NOMO-1 treated with DMSO at 0.1 percent for 48 hours (cell line): ENCODE data around the gene PHOSPHO2.
"Not testable (repeated sequence)": the region's sequence is repeated elsewhere in the genome, so short reads cannot be mapped to it uniquely, and the experiment has no call there.

Source experiments
- DNase-seq: peaks from one replicate; lab custom pipeline; 2025; ENCODE audit not compliant: unreplicated experiment; lab: John Stamatoyannopoulos, UW

Gene PHOSPHO2

DNA sequence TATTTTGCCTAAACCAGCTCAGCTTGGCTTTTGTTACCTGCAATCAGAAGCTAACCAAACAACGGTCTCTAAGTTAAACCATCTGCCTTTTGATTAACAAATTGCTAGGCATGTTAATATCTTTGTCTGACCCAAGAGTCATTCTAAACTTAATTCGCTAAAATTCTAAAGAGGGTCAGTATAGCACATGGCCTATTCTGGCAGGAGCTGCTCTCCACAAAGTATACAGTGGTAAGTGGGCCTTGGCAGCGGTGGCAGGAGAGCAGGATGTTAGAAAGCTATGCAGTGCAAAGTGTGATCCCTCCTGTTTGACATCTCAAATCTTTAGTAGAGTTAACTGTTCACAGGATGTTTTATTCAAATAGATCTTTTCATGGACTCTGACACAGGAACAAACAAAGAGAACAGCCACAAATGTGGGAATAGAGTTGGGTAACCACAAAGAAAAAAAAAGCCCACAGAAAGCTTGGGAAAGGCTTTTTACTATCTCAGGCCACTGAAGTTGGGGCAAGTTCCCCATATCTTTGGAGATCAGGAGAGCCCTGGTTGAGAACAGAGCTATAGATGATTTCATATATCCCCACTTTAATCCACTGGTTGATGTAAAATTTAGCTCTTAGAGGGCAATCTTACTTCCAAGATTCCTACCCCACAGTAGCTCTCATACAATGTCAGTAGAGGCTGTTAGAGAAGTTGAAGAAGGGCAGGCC is 10.7 kb upstream of the PHOSPHO2 start:
- DNase-seq = no peak

DNA sequence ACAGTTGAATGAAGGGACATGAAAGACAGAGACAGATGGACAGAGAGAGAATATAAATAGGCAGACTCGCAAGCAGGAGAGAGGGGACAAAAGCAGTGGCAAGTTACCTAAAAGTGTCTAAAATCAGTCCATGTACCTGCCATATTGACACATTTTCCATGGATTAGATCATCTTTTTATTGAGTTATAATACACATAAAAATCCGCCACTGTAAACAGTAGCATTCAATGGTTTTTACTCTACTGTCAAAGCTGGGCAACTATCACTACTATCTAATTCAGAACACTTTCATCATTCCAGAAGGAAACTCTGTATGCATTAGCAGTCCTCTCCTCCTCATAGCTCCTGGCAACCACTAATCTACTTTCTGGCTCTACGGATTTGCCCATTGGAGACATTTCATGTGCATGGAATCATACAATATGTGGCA is 10.1 kb upstream of the PHOSPHO2 start:
- DNase-seq = no peak

DNA sequence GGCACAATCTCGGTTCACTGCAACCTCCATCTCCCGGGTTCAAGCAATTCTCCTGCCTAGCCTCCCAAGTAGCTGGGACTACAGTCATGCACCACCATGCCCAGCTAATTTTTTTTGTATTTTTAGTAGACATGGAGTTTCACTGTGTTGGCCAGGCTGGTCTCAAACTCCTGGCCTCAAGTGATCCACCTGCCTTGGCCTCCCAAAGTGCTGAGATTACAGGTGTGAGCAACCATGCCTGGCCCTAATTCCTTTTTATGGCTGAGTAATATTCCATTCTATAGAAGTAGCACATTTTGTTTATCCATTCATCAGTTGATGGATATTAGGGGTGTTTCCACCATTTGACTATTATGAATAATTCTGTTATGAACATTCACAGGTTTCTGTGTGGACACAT is 9.6 kb upstream of the PHOSPHO2 start:
- DNase-seq = not testable (repeated sequence)

- DNase-seq = not testable (repeated sequence)
Observed at GRCh38 chr2:169686825-169687224, 7.4 kb upstream of the PHOSPHO2 start.

DNA sequence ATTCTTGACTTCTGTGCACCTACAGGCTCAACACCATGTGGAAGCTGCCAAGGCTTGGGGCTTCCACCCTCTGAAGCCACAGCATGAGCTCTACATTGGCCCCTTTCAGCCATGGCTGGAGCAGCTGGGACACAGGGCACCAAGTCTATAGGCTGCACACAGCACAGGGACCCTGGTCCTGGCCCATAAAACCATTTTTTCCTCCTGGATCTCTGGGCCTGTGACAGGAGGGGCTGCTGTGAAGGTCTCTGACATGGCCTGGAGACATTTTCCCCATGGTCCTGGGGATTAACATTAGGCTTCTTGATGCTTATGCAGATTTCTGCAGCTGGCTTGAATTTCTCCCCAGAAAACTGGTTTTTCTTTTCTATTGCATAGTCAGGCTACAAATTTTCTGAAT is 6.3 kb upstream of the PHOSPHO2 start:
- not testable (repeated sequence) for DNase-seq

DNA sequence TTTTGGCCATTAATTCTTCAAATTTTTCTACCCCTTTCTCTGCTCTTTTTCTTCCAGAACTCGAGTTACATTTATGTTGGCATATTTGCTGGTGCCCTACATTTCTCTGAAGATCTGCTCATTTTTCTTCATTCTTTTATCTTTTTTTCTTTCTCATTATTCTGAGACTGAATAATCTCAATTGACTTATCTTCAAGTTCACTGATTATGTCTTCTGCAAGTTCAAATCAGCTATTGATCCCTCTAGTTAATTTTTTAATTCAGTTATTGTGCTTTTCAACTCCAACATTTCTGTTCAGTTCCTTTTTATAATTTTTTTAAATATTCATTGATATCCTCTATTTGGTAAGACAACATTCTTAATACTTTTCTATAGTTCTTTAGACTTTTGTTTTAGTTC is 3.3 kb upstream of the PHOSPHO2 start:
- no peak for DNase-seq

GRCh38 chr2:169692718-169693117 is 1.6 kb upstream of the PHOSPHO2 start:
- DNase-seq = no peak

DNA sequence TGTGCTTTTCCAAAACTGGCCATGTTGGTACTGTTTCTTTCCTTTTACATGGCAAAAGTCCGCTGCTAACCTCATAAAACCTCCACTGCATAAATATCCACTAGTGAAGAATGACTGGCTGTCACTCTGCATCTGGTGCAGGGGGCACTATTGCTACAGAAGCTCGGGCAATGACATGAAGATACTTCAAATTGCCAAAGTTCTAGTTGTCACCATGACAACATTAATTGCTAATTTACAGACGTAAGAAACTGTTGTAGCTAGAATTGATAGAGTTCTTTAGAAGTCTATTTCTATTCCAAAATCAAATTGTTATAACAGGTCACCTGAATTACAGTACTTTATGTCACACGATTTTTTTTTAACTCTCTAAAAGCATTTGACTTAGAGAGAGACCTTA is 909 bp upstream of the PHOSPHO2 start:
- no peak for DNase-seq

DNA sequence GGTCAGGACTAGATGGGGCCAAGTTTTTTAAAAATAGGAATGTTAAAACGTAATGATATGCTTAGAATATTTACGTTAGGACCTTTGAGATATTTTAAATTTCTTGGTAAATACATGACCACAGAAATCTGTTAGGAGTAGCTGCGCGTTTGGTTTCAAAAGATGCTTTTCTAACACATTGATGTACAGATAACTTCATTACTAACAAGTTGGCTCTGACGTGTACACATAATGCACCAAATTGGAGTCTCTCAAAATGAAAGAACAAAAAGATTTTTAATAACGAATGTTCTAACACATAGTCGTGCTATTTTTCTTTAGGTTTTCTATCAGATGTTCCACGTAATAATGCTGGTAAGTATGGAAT is 608 bp downstream of the PHOSPHO2 start:
- no peak for DNase-seq

DNA sequence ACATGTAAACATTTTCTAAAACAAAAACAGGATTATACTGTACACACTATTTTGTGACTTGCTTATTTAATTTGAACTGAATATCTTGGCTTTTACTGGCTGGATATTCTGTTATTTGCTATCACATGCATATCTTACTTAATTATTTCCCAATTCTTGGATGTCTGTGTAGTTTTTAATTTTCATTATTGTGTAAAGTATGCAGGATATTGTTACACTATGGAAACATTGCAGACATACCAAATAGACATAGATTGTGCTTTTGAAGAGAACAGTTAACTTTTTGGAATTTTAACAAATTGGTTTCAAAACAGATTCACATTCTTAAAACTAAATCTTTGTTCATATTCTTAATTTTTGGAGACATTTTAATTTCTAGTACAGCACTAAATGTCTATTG is 2.1 kb downstream of the PHOSPHO2 start:
- DNase-seq = no peak

DNA sequence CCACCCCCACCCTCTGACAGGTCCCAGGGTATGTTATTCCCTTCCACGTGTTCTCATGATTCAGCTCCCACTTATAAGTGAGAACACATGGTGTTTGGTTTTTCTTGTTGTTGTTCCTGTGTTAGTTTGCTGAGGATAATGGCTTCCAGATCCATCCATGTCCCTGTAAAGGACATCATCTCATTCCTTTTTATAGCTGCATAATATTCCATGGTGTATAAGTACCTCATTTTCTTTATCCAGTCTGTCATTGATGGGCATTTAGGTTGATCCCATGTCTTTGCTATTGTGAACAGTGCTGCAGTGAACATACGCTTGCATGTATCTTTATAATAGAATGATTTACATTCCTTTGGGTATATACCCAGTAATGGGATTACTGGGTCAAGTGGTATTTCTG is 4.9 kb downstream of the PHOSPHO2 start:
- not testable (repeated sequence) for DNase-seq

- DNase-seq = no peak
Observed at GRCh38 chr2:169702996-169703395, 8.7 kb downstream of the PHOSPHO2 start.

- DNase-seq = no peak
Observed at GRCh38 chr2:169704160-169704708, 10.0 kb downstream of the PHOSPHO2 start.

DNA sequence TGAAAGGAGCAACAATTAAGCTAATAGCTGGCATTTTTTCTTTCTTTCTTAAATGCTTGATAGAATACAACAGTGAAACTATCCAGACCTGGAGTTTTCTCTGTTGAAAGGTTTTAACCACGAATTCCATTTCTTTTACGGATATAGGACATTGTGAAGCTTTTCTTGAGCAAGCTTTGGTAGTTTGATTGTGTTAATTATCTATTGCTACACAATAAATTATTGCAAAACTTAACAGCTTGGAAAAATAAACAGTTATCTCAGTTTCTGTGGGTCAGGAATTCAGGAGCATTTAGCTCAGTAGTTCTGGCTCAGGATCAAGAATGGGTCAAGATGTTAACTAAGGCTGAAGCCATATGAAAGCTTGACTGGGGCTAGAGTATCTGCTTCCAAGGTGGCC is 11.7 kb downstream of the PHOSPHO2 start:
- DNase-seq = no peak

- DNase-seq = no peak
Observed at GRCh38 chr2:169707626-169708025, 13.4 kb downstream of the PHOSPHO2 start.

GRCh38 chr2:169709331-169709730 is 15.1 kb downstream of the PHOSPHO2 start:
- DNase-seq = no peak

DNA sequence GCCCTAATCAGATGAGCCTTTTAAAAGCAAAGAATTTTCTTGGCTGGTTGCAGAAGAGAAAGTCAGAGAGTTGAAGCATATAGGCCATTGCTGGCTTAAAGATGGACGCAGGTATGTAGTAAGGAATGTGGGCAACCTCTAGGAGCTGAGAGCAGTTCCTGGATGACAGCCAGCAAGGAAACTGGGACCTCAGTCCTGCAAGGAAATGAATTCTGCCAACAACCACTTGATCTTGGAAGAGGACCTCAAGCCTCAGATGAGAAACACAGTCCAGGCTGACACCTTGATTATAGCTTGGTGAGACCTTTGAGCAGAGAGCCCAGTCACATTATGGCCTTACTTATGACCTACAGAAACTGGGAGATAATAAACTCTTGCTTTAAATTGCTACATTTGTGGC is 15.7 kb downstream of the PHOSPHO2 start:
- DNase-seq = no peak

GRCh38 chr2:169711751-169712509 is 17.7 kb downstream of the PHOSPHO2 start:
- no peak for DNase-seq

GRCh38 chr2:169712791-169713227 is 18.5 kb downstream of the PHOSPHO2 start:
- DNase-seq = no peak

DNA sequence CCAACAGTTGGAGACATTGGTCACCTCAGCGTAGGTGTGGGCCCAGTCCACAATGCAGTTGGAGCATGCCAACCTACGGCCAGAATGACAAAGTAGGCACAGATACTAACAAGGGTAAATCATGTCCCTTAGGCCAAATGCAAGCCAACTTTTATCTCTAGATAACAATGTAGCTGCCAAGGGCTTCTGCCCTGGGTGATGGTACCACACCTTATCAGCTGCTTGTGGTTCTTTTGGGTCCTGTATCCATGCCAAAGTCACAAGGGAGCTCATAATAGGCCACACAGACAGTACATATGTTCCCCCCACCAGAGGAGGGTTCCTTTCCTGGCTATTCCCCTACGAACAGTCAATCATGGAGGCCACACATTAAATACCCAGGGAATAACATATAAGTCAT is 19.1 kb downstream of the PHOSPHO2 start:
- no peak for DNase-seq

GRCh38 chr2:169714699-169715098 is 20.4 kb downstream of the PHOSPHO2 start:
- no peak for DNase-seq
